Activated CD4-positive, alpha-beta T cell treated with anti-CD3 and anti-CD28 coated beads, Interleukin-2, amount 50 U/mL, for 4 hours (primary cell): Measurements from ENCODE around the gene RIC1.
"Not testable (repeated sequence)": the region's sequence is repeated elsewhere in the genome, so short reads cannot be mapped to it uniquely, and the experiment has no call there.

ENCODE experiments used
- DNase-seq, 2 experiments: peaks; one replicate each; pipeline ENCODE4 v3.0.0-alpha.2; 2020

The RIC1 gene

GRCh38 chr9:5621327-5621726, 7.6 kb upstream of the RIC1 start:
- no peak for DNase-seq

- DNase-seq: no peak
Measured at GRCh38 chr9:5622016-5622415, 6.9 kb upstream of the RIC1 start.

- DNase-seq: no peak
Measured at GRCh38 chr9:5624655-5625054, 4.3 kb upstream of the RIC1 start.

GRCh38 chr9:5626727-5627634, 1.9 kb upstream of the RIC1 start:
- peak in 1 of 2 experiments; percentile 8 for DNase-seq

- DNase-seq: not testable (repeated sequence)
Measured at GRCh38 chr9:5627686-5628085, 1.2 kb upstream of the RIC1 start.

- DNase-seq: no peak
Measured at GRCh38 chr9:5628183-5628529, 751 bp upstream of the RIC1 start.

- peak; percentile 12 to 21 for DNase-seq
Measured at GRCh38 chr9:5629312-5630080, 589 bp downstream of the RIC1 start.

GRCh38 chr9:5630081-5630507, 1.2 kb downstream of the RIC1 start:
- no peak for DNase-seq

- DNase-seq: no peak
Measured at GRCh38 chr9:5631026-5631425, 2.1 kb downstream of the RIC1 start.

- DNase-seq: no peak
Measured at GRCh38 chr9:5632540-5632939, 3.6 kb downstream of the RIC1 start.

- no peak for DNase-seq
Measured at GRCh38 chr9:5633243-5633642, 4.3 kb downstream of the RIC1 start.

- no peak for DNase-seq
Measured at GRCh38 chr9:5635390-5635789, 6.5 kb downstream of the RIC1 start.

GRCh38 chr9:5639816-5640215, 10.9 kb downstream of the RIC1 start:
- DNase-seq: no peak

- no peak for DNase-seq
Measured at GRCh38 chr9:5642170-5642569, 13.3 kb downstream of the RIC1 start.

- DNase-seq: no peak
Measured at GRCh38 chr9:5643005-5643624, 14.2 kb downstream of the RIC1 start.

GRCh38 chr9:5644501-5644900, 15.6 kb downstream of the RIC1 start:
- no peak for DNase-seq

GRCh38 chr9:5646116-5646515, 17.2 kb downstream of the RIC1 start:
- DNase-seq: no peak

- no peak for DNase-seq
Measured at GRCh38 chr9:5650356-5651105, 21.6 kb downstream of the RIC1 start.

- DNase-seq: no peak
Measured at GRCh38 chr9:5651246-5651645, 22.3 kb downstream of the RIC1 start.

GRCh38 chr9:5652821-5653220, 23.9 kb downstream of the RIC1 start:
- no peak for DNase-seq

GRCh38 chr9:5662804-5663203, 33.9 kb downstream of the RIC1 start:
- DNase-seq: not testable (repeated sequence)

GRCh38 chr9:5665059-5665458, 36.2 kb downstream of the RIC1 start:
- no peak for DNase-seq

- no peak for DNase-seq
Measured at GRCh38 chr9:5667391-5667790, 38.5 kb downstream of the RIC1 start.
